Activated naive CD4-positive, alpha-beta T cell treated with anti-CD3 and anti-CD28 coated beads, Interleukin-2, amount 50 U/mL, for 24 hours (primary cell): ENCODE data around the gene CNKSR3.
"Not testable (repeated sequence)": the region's sequence is repeated elsewhere in the genome, so short reads cannot be mapped to it uniquely, and the experiment has no call there.

ENCODE experiments used
- H3K27ac Mint-ChIP-seq: one replicate; pipeline ENCODE4 v1.8.0; 2021; ENCODE audit warnings: mild to moderate bottlenecking, mixed read lengths
- H3K27me3 Mint-ChIP-seq: one replicate; pipeline ENCODE4 v1.8.0; 2021; ENCODE audit warnings: mixed read lengths
- H3K36me3 Mint-ChIP-seq: one replicate; pipeline ENCODE4 v1.8.0; 2021; ENCODE audit warnings: mixed read lengths
- H3K4me1 Mint-ChIP-seq: one replicate; pipeline ENCODE4 v1.8.0; 2021; ENCODE audit warnings: mixed read lengths
- H3K4me3 Mint-ChIP-seq: one replicate; pipeline ENCODE4 v1.8.0; 2021; ENCODE audit warnings: mild to moderate bottlenecking, mixed read lengths
- H3K9me3 Mint-ChIP-seq: one replicate; pipeline ENCODE4 v1.8.0; 2021; ENCODE audit warnings: mixed read lengths

CNKSR3 gene

GRCh38 chr6:154510144-154510905, at the start of gene CNKSR3:
Gene CNKSR3, minus strand, starts transcription at chr6:154510685. Its CDS starts 571 bp downstream, at chr6:154510114.
- peak within 1 kb of the TSS; percentile 84 for H3K4me3 Mint-ChIP-seq

DNA sequence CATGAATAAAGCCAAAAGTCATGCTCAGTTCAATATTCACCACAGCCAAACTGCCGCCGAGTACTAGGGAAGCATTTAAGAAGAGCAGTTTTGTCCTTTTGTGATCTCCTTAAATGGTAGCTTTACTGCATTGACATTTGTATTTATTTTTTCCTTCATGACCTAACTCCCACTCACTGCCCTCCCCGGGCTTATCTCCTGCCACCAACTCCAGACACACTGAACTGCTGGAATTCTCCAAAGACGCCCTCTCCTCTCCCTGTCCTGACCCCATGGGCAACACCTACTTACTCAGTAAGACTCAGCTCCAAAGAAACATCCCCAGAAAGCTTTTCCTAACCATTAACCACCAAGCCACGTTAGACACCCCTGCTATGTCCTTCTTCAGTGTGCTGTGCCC, 48.5 kb upstream of the CNKSR3 start:
- no peaks in the 10 kb centered on the region for H3K9me3 Mint-ChIP-seq
- peaks cover 1% of the 10 kb centered on the region for H3K27me3 Mint-ChIP-seq
- peak overlapping the region; percentile 5 for H3K27ac Mint-ChIP-seq
- H3K36me3 Mint-ChIP-seq: no peaks in the 10 kb centered on the region
- no peaks in the 10 kb centered on the region for H3K4me1 Mint-ChIP-seq
- no peak overlapping the region for H3K4me3 Mint-ChIP-seq

More at GRCh38 chr6:154510144-154510905, at the start of gene CNKSR3:
- H3K36me3 Mint-ChIP-seq: no peaks in the 10 kb centered on the region
- H3K4me1 Mint-ChIP-seq: peaks cover 12% of the 10 kb centered on the region
- peaks cover 37% of the 10 kb centered on the region for H3K27me3 Mint-ChIP-seq
- H3K9me3 Mint-ChIP-seq: no peaks in the 10 kb centered on the region
- H3K27ac Mint-ChIP-seq: no peak within 1 kb of the TSS

DNA sequence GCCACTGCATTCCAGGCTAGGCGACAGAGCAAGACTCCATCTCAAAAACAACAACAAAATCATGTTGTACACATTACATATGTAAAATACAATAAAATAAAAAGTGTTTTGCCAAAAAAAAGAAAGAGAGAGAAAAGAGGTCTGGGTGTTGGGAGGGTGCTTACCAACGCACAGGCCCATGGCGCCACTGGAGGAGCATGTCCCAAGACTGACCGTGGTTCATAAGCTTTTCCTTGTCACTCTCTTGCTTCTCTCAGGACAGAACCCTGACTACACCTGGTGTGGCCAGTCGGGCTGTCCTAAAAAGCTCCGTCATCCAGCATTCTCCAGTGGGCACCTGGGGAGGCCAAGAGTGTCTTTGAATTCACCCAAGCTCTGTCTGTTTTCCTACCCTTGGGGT, 48.0 kb upstream of the CNKSR3 start:
- no peaks in the 10 kb centered on the region for H3K9me3 Mint-ChIP-seq
- no peak overlapping the region for H3K27ac Mint-ChIP-seq
- no peaks in the 10 kb centered on the region for H3K4me1 Mint-ChIP-seq
- H3K36me3 Mint-ChIP-seq: no peaks in the 10 kb centered on the region
- H3K4me3 Mint-ChIP-seq: no peak overlapping the region
- peaks cover 1% of the 10 kb centered on the region for H3K27me3 Mint-ChIP-seq

DNA sequence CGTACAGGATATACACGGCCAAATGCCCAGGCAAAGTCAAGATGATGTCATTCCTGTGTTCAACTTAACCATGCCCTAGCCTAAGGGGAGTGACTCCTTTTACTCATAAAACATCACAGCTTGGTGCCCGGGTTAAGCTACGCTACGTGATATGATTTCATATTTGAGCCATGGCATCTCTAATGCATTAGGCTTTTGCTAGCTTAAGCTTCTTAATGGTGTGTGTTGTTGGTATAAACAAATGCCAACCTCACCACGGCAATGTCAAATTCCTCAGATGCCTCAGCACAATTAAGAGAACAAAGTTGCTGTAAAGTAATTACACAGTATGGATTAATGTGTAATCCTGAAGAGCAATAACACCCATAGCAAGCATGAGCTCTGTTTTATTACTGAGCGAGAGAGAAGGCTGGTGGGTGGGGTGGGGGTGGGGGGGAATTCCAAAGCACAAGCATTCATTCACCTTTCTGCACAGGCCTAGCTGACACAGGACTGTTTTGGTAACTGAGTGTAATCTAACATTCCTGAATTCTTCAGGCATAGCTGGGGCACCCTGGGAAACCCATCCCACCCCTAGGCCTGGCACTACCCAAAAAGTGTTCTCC, 44.7 kb upstream of the CNKSR3 start:
- Mint-ChIP-seq H3K4me1 (no peaks in the 10 kb centered on the region), H3K27ac (no peak overlapping the region), H3K27me3 (no peaks in the 10 kb centered on the region), H3K4me3 (no peak overlapping the region), H3K36me3 (no peaks in the 10 kb centered on the region), H3K9me3 (no peaks in the 10 kb centered on the region)

DNA sequence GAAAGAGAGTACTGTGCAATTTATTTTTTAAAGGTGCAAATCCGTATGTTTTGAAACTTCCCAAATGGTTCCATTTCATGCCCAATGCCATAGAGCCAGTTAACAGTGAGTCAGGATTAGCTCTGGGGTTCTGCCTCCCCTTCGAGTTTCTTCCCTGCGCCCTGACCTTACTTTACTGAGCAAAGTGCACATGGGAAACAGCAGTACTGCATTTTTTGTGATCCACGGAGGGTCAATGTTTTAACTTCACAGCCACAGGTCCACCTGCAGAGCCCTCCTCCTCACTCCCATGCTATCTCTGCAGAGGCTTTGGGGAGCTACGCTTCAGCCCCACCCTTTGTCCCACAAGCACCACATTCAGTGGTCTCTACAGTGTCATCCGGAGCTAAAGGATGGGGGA, 44.0 kb upstream of the CNKSR3 start:
- Mint-ChIP-seq H3K27me3 (no peaks in the 10 kb centered on the region), H3K9me3 (no peaks in the 10 kb centered on the region), H3K27ac (no peak overlapping the region), H3K4me1 (no peaks in the 10 kb centered on the region), H3K36me3 (no peaks in the 10 kb centered on the region), H3K4me3 (no peak overlapping the region)

GRCh38 chr6:154550779-154551178, 40.3 kb upstream of the CNKSR3 start:
- no peaks in the 10 kb centered on the region for H3K27me3 Mint-ChIP-seq
- no peaks in the 10 kb centered on the region for H3K4me1 Mint-ChIP-seq
- no peak overlapping the region for H3K27ac Mint-ChIP-seq

GRCh38 chr6:154549179-154549578, 38.7 kb upstream of the CNKSR3 start:
- Mint-ChIP-seq H3K36me3 (no peaks in the 10 kb centered on the region), H3K9me3 (no peaks in the 10 kb centered on the region), H3K4me1 (no peaks in the 10 kb centered on the region), H3K4me3 (no peak overlapping the region), H3K27ac (no peak overlapping the region), H3K27me3 (no peaks in the 10 kb centered on the region)

More at GRCh38 chr6:154550779-154551178, 40.3 kb upstream of the CNKSR3 start:
- Mint-ChIP-seq H3K36me3 (no peaks in the 10 kb centered on the region), H3K4me3 (no peak overlapping the region), H3K9me3 (no peaks in the 10 kb centered on the region)

GRCh38 chr6:154548130-154548830, 37.8 kb upstream of the CNKSR3 start:
- Mint-ChIP-seq H3K9me3 (no peaks in the 10 kb centered on the region), H3K27ac (no peak overlapping the region), H3K4me3 (no peak overlapping the region), H3K36me3 (no peaks in the 10 kb centered on the region), H3K4me1 (no peaks in the 10 kb centered on the region), H3K27me3 (no peaks in the 10 kb centered on the region)

DNA sequence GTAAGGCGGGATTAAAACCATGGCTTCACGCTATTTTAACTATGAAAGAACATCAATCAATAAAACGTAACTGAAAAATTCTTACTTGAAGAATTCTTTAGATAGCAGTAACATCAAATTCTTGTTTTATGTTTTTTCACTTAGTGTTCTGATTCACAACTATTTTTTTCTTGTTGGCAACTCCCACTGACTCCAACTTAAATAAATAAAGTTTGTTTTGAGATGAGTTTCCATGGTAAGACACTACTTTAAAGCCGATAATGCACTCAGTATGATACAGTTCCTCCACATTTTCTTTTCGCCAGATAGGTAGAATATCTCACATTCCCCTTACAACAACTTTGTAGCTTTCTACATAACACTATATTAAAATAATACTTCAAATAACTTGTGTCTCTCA, 33.1 kb upstream of the CNKSR3 start:
- Mint-ChIP-seq H3K27me3 (no peaks in the 10 kb centered on the region), H3K27ac (no peak overlapping the region)

GRCh38 chr6:154542747-154543146, 32.3 kb upstream of the CNKSR3 start:
- H3K27ac Mint-ChIP-seq: no peak overlapping the region
- no peaks in the 10 kb centered on the region for H3K4me1 Mint-ChIP-seq
- no peaks in the 10 kb centered on the region for H3K27me3 Mint-ChIP-seq
- H3K36me3 Mint-ChIP-seq: no peaks in the 10 kb centered on the region
- H3K9me3 Mint-ChIP-seq: no peaks in the 10 kb centered on the region
- H3K4me3 Mint-ChIP-seq: no peak overlapping the region

More for the DNA sequence above, 33.1 kb upstream of the CNKSR3 start:
- no peak overlapping the region for H3K4me3 Mint-ChIP-seq
- no peaks in the 10 kb centered on the region for H3K9me3 Mint-ChIP-seq
- H3K36me3 Mint-ChIP-seq: no peaks in the 10 kb centered on the region
- no peaks in the 10 kb centered on the region for H3K4me1 Mint-ChIP-seq

DNA sequence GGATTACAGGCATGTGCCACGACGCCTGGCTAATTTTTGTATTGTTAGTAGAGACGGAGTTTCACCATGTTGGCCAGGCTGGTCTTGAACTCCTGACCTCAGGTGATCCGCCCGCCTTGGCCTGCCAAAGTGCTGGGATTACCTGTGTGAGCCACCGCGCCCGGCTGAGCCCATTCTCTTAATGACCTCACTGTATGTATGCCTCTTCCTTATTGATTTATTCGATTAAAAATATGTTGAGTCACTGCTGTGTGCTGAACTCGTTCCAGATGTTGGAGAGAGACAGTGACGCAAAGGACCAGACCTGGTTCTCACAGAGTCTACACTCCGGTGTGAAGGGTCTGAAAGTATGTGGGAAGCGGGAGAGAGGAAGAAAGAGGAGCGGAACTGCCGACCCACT, 31.4 kb upstream of the CNKSR3 start:
- not testable (repeated sequence) for H3K9me3 Mint-ChIP-seq, H3K27me3 Mint-ChIP-seq

DNA sequence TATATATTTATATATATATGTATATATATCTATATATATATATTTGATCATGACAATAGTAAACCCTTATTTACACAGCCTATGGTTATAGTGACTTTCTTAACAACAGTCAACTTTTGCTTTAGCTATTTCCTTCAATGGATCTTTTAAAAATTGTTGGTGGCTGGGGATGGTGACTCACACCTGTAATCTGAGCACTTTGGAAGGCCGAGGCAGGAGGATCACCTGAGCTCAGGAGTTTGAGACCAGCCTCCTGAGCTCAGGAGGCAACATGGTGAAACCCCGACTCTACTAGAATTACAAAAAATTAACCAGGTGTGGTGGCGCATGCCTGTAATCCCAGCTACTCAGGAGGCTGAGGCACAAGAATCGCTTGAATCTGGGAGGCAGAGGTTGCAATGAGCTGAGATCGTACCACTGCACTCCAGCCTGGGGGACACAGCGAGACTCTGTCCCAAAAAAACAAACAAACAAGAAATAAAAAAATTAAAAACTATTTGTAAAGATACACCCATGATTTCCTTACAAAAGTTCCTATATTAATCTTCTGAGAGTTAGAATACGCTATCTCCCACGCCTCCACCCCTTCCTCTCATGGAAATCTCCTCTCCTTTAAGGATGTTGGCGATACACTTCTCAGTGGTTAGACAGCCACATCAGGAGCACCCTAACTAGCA, 29.2 kb upstream of the CNKSR3 start:
- H3K36me3 Mint-ChIP-seq: no peaks in the 10 kb centered on the region
- no peak overlapping the region for H3K27ac Mint-ChIP-seq
- H3K9me3 Mint-ChIP-seq: no peaks in the 10 kb centered on the region
- H3K4me3 Mint-ChIP-seq: no peak overlapping the region
- H3K4me1 Mint-ChIP-seq: no peaks in the 10 kb centered on the region
- no peaks in the 10 kb centered on the region for H3K27me3 Mint-ChIP-seq

More for the DNA sequence above, 31.4 kb upstream of the CNKSR3 start:
- not testable (repeated sequence) for H3K4me1 Mint-ChIP-seq, H3K36me3 Mint-ChIP-seq, H3K27ac Mint-ChIP-seq, H3K4me3 Mint-ChIP-seq

DNA sequence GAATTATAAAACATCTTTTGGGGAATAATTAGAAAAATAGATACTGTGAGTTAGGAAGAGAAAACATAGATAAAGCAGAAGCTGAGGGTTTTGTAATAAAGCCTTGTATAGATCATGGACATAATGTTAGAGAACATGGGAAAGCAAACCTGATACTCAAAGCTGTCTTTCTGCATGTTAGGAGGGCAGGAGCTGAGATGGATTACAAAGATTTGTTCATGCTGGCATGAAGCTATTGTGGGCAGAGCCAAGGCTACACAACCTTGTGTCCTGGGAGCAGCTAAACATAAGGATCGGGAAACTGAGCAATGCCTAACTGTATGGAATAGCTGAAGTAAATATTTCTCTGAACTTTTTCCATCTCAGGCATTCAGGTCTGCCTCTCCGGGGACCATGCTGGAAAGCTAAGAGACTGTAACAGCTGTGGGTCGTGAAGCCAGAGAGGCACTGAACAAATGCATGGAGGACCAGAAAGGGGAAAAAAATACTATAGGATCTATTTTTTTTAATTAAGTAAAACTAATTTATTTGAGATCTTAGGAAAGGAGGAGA, 28.2 kb upstream of the CNKSR3 start:
- Mint-ChIP-seq H3K27me3 (no peaks in the 10 kb centered on the region), H3K9me3 (no peaks in the 10 kb centered on the region), H3K4me3 (no peak overlapping the region), H3K36me3 (no peaks in the 10 kb centered on the region), H3K27ac (no peak overlapping the region), H3K4me1 (no peaks in the 10 kb centered on the region)

DNA sequence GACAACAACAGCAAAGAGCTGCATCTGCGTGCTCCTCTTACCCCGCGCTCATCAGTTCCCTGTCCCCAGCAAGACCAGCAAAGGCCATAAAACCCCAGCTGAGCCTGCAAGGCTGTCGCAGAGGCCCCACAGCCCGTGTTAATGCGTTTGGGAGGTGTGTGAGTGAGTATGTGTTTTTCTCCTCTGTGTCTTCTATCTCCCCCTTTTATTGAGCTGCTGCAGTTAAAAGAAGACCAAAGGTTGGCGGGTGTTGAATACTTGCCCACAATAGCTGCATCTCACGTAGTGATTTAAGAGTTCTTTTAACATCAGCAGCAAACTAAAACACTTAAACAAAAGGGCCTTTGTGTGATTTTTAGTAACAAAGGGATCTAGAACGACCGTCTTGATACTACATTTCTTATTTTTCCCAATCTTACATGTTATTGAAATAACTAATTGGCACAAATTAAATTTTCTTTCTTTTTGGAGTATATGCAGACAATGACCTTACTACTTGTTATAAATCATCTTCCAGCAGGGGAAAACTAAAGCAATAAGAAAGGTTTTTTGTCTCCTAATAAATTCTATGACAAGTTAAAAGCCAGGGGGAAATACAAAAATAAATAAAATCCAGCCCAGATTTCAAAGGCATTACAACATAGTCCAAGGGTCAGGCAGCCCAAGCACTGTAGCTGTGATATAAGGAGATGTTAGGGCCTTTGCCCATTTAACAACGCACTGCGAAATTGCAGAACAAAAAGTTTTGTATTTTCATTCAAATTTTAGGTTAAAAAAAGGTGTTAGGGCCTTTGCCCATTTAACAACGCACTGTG, 27.2 kb upstream of the CNKSR3 start:
- Mint-ChIP-seq H3K4me3 (no peak overlapping the region), H3K36me3 (no peaks in the 10 kb centered on the region), H3K4me1 (no peaks in the 10 kb centered on the region), H3K27ac (no peak overlapping the region), H3K27me3 (no peaks in the 10 kb centered on the region), H3K9me3 (no peaks in the 10 kb centered on the region)

GRCh38 chr6:154536999-154537398, 26.5 kb upstream of the CNKSR3 start:
- Mint-ChIP-seq H3K9me3 (no peaks in the 10 kb centered on the region), H3K27ac (no peak overlapping the region), H3K27me3 (no peaks in the 10 kb centered on the region), H3K4me3 (no peak overlapping the region), H3K4me1 (no peaks in the 10 kb centered on the region), H3K36me3 (no peaks in the 10 kb centered on the region)
